HepG2 (cell line): ENCODE results near the gene TNPO3. TPM values are rescaled to one million over a fixed set of nuclear protein-coding genes. Genes with fewer than 3 reads are reported as not detected.

Experiments
- ATAC-seq: fragments of 200-7000 bp; cut with Tn5 transposase; 3 replicates; pipeline ENCODE4 v1.9.1; 2020; ENCODE audit warnings: mild to moderate bottlenecking, moderate library complexity
- BruUV-seq: library from RNA; stranded (reverse); fragments of 400-500 nt; replicated peaks from 2 replicates; lab custom pipeline; 2021; lab: Mats Ljungman, UMichigan
- CTCF ChIA-PET: fragments of 300-600 bp; formaldehyde crosslinking; extraction: SDS; loops from one replicate; lab custom pipeline; 2021; ENCODE audit warnings: low total read pairs, inconsistent platforms, low intra/inter-chr PET ratio; lab: Yijun Ruan, JAX
- POLR2A ChIA-PET: fragments of 350-600 bp; sonication (Branson Sonifier 250); formaldehyde crosslinking; loops from one replicate; lab custom pipeline; 2020; ENCODE audit warnings: antibody characterized with exemption, inconsistent platforms; lab: Yijun Ruan, JAX
- DNase-seq: peaks from one replicate; pipeline ENCODE4 v3.0.0-alpha.2; 2015; ENCODE audit warnings: low spot score
- FAIRE-seq: peaks from 3 replicates; lab custom pipeline; 2011; peaks lifted over from hg19 to GRCh38; lab: Jason Lieb, UNC
- H2AFZ ChIP-seq: one replicate; pipeline ENCODE4 v1.6.1; 2011; ENCODE audit warnings: low read length, inconsistent platforms
- H3K27ac ChIP-seq: fragments of 300-600 bp; 3 replicates; pipeline ENCODE4 v1.8.0; 2011; ENCODE audit warnings: mixed run types, mild to moderate bottlenecking, mixed read lengths, low read length, inconsistent platforms; ENCODE audit not compliant: insufficient read depth; ENCODE audit errors: extremely low read length
- H3K27me3 ChIP-seq, 2 experiments: fragments of 200-600 bp in 1 of 2; 2 replicates in 1 of 2; 3 replicates in 1 of 2; pipeline versions ENCODE4 v1.6.0 to v1.8.0; 2011; ENCODE audit warnings: low read length in 2 of 2, mild to moderate bottlenecking in 2 of 2, moderate library complexity in 2 of 2, inconsistent platforms in 1 of 2; ENCODE audit not compliant: insufficient read depth in 2 of 2, control insufficient read depth in 1 of 2
- H3K36me3 ChIP-seq, 2 experiments: fragments of 200-600 bp in 1 of 2; replicated peaks in 1 of 2; 2 replicates in 1 of 2; 3 replicates in 1 of 2; pipeline versions ENCODE4 v1.5.1 to v1.8.0; 2011; ENCODE audit warnings: low read length in 2 of 2, inconsistent platforms in 1 of 2; ENCODE audit not compliant: insufficient read depth in 2 of 2, control insufficient read depth in 1 of 2
- H3K4me1 ChIP-seq: 2 replicates; pipeline ENCODE4 v1.5.1; 2012; ENCODE audit warnings: low read length, inconsistent platforms; ENCODE audit not compliant: insufficient read depth
- H3K4me2 ChIP-seq: 2 replicates; pipeline ENCODE4 v1.6.0; 2011; ENCODE audit warnings: low read depth, low read length, inconsistent platforms
- H3K4me3 ChIP-seq, 3 experiments: fragments of 200-600 bp in 1 of 3; sonication (generic), shearing (Covaris generic) in 1 of 3; replicated peaks in 1 of 3; 2 replicates each; pipeline ENCODE4 v1.5.1; 2011 to 2016; ENCODE audit warnings: low read length in 3 of 3, inconsistent platforms in 2 of 3, low read depth in 2 of 3, mild to moderate bottlenecking in 2 of 3, control low read depth in 1 of 3, mixed read lengths in 1 of 3; ENCODE audit not compliant: insufficient read depth in 1 of 3
- H3K79me2 ChIP-seq: one replicate; pipeline ENCODE4 v1.6.1; 2011; ENCODE audit warnings: low read length, inconsistent platforms; ENCODE audit not compliant: insufficient read depth
- H3K9ac ChIP-seq: 2 replicates; pipeline ENCODE4 v1.6.0; 2011; ENCODE audit warnings: mild to moderate bottlenecking, low read depth, low read length, inconsistent platforms; ENCODE audit not compliant: insufficient read depth
- H3K9me3 ChIP-seq: 2 replicates; pipeline ENCODE4 v1.5.1; 2012; ENCODE audit warnings: mild to moderate bottlenecking, low read length
- H4K20me1 ChIP-seq: 2 replicates; pipeline ENCODE4 v1.6.0; 2011; ENCODE audit warnings: inconsistent platforms, mild to moderate bottlenecking, low read length, moderate library complexity; ENCODE audit not compliant: insufficient read depth
- FOXA3 ChIP-seq: IDR thresholded peaks from 2 replicates; pipeline ENCODE4 v1.6.1; 2016; ENCODE audit warnings: missing genetic modification reagents, missing compliant biosample characterization
- JUN ChIP-seq: sonication (generic); formaldehyde crosslinking; IDR thresholded peaks from 2 replicates; pipeline ENCODE4 v1.4.0; 2020; ENCODE audit warnings: mild to moderate bottlenecking, missing genetic modification reagents
- PHF21A ChIP-seq: sonication (generic); formaldehyde crosslinking; IDR thresholded peaks from 2 replicates; pipeline ENCODE4 v1.5.0; 2020; ENCODE audit warnings: mild to moderate bottlenecking, missing genetic modification reagents
- SP1 ChIP-seq, 2 experiments: fragments of 450-650 bp in 1 of 2; sonication (generic) in 1 of 2; formaldehyde crosslinking in 1 of 2; IDR thresholded peaks; 2 replicates each; pipeline versions ENCODE4 v1.4.0 to v1.6.1; 2016 to 2020; ENCODE audit warnings: missing genetic modification reagents in 1 of 2
- TCF12 ChIP-seq, 2 experiments: fragments of 450-650 bp in 1 of 2; sonication (generic) in 1 of 2; formaldehyde crosslinking in 1 of 2; IDR thresholded peaks; 2 replicates each; pipeline versions ENCODE4 v1.6.1 to v1.8.0; 2017 to 2022; ENCODE audit warnings: antibody characterized with exemption in 1 of 2, mild to moderate bottlenecking in 1 of 2, missing genetic modification reagents in 1 of 2, moderate library complexity in 1 of 2
- XBP1 ChIP-seq: sonication (generic); formaldehyde crosslinking; IDR thresholded peaks from 2 replicates; pipeline ENCODE4 v1.5.0; 2020; ENCODE audit warnings: missing genetic modification reagents
- ZBTB21 ChIP-seq: sonication (generic); formaldehyde crosslinking; IDR thresholded peaks from 2 replicates; pipeline ENCODE4 v1.4.0; 2020; ENCODE audit warnings: missing genetic modification reagents
- ZFP36 ChIP-seq: fragments of 150-350 bp; IDR thresholded peaks from 2 replicates; pipeline ENCODE4 v1.6.1; 2018; ENCODE audit warnings: borderline replicate concordance, low read length, low read depth; ENCODE audit not compliant: partially characterized antibody
- ZNF136 ChIP-seq: sonication (generic); formaldehyde crosslinking; IDR thresholded peaks from 2 replicates; pipeline ENCODE4 v1.8.1; 2022; ENCODE audit warnings: low read depth, mild to moderate bottlenecking, moderate library complexity, missing genetic modification reagents
- ZNF317 ChIP-seq: sonication (generic); formaldehyde crosslinking; IDR thresholded peaks from 2 replicates; pipeline ENCODE4 v1.5.0; 2020; ENCODE audit warnings: mild to moderate bottlenecking, missing genetic modification reagents
- ZNF549 ChIP-seq: sonication (generic); formaldehyde crosslinking; IDR thresholded peaks from 2 replicates; pipeline ENCODE4 v1.5.0; 2020; ENCODE audit warnings: missing genetic modification reagents
- ZNF749 ChIP-seq: sonication (generic); formaldehyde crosslinking; IDR thresholded peaks from 2 replicates; pipeline ENCODE4 v1.8.0; 2022; ENCODE audit warnings: mild to moderate bottlenecking, missing genetic modification reagents, moderate library complexity, borderline replicate concordance
- ZNF790 ChIP-seq: sonication (generic); formaldehyde crosslinking; IDR thresholded peaks from 2 replicates; pipeline ENCODE4 v1.8.0; 2022; ENCODE audit warnings: missing genetic modification reagents, mild to moderate bottlenecking, borderline replicate concordance
- ZNF883 ChIP-seq: sonication (generic); formaldehyde crosslinking; IDR thresholded peaks from 2 replicates; pipeline ENCODE4 v1.5.1; 2020; ENCODE audit warnings: mild to moderate bottlenecking, missing genetic modification reagents; ENCODE audit errors: not compliant biosample characterization
- WGBS: methylation state at CpG from one replicate; pipeline ENCODE4 v1.1.6; 2017; ENCODE audit warnings: low lambda C conversion rate; 5-methylcytosine and 5-hydroxymethylcytosine counted together
- in situ Hi-C: cut with HindIII; loops from 2 replicates; pipeline ENCODE4 v1.10.0; 2017; ENCODE audit warnings: low pct_unique_long_range_greater_than_20kb; ENCODE audit not compliant: extremely low pct_ligation_motif_present
- intact Hi-C: fragments of 100-400 bp; cut with micrococcal nuclease; formaldehyde crosslinking; loops from one replicate; pipeline ENCODE4 v1.10.0; 2022; ENCODE audit not compliant: unreplicated experiment
- polyA plus RNA-seq, 8 experiments: library from polyadenylated mRNA; depleted of rRNA in 3 of 8; stranded (reverse) in 7 of 8; unstranded in 1 of 8; fragments of >200 nt; fragmentation: Illumina TruSeq in 4 of 8; extraction: Trizol in 4 of 8; gene quantifications; 2 replicates each; pipeline versions ENCODE4 v1.2.1 to v1.2.3, GENCODE V29; 2011 to 2016; ENCODE audit warnings: low read depth in 4 of 8, missing spikeins in 1 of 8, mixed read lengths in 1 of 8; ENCODE audit not compliant: insufficient read depth in 1 of 8
- total RNA-seq, 5 experiments: library from RNA; depleted of rRNA; stranded (reverse); fragments of >200 nt; fragmentation: Illumina TruSeq; extraction: Trizol; gene quantifications; 2 replicates each; pipeline ENCODE4 v1.2.3, GENCODE V29; 2016; ENCODE audit warnings: low read depth in 1 of 5
- TF ChIP-seq, protein P1 (sequence below): sonication (generic); formaldehyde crosslinking; IDR thresholded peaks from 2 replicates; pipeline ENCODE4 v1.5.0; 2020; ENCODE audit warnings: mild to moderate bottlenecking, missing genetic modification reagents, borderline replicate concordance
- TF ChIP-seq, protein P2 (sequence below): sonication (generic); formaldehyde crosslinking; conservative IDR thresholded peaks from 2 replicates; pipeline ENCODE4 v1.4.0; 2020; ENCODE audit warnings: missing genetic modification reagents

TNPO3 gene
- total and polyA plus RNA-seq, 2 of the 13 experiments (the other 11 are each of a cell fraction or from before 2014, with no cell fraction given) = 23.8 to 44.6 TPM

DNA sequence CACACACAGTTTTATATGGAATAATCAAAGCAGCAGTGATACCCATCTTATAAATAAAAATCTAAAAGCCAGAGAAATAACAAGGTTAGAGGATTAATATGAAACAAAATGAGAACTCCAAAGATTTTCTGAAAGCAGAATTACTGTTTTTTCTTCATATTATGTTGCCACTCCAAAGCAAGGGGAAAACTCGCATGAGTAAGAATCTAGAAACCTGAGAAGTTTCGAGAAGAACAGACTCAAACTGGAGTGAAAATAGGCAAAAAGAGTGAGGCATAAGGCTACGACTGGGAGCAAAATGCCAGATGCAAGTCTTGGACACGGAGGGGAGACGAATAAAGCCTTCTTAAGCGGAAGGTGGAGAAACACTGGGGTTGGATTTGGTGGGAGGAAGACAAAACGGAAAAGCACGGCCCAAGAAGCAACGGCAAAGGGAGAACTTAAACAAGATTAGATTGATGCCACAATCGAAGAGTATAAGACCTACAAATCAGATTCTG is 923 bp downstream of the TNPO3 start:
- no peaks in the 10 kb centered on the region for H3K9me3 ChIP-seq
- H3K4me2 ChIP-seq = peak overlapping the region; percentile 92
- peak overlapping the region; percentile 100 for H3K27ac ChIP-seq
- no peak for ATAC-seq
- H3K4me3 ChIP-seq = peak overlapping the region; percentile 91 to 99 (median 94)
- CTCF ChIA-PET = no interaction called here
- peak overlapping the region; percentile 97 for H3K9ac ChIP-seq
- peak overlapping the region; percentile 3 for H2AFZ ChIP-seq
- POLR2A ChIA-PET = interaction anchor here (0.6 to 3.5 kb wide), 5 partner anchors 9 to 191 kb away, joined by 3 to 13 read pairs (median 4); partner anchors contain the start of gene AHCYL2
- BruUV-seq = no TSS peak
- TF ChIP-seq ZNF749 (CRISPR knock-in tag) (no peak), ZNF549 (CRISPR knock-in tag) (no peak), ZNF790 (CRISPR knock-in tag) (0 out of 2 replicates have a peak, but pooled peaks have one; percentile 30), ZNF136 (CRISPR knock-in tag) (0 out of 2 replicates have a peak, but pooled peaks have one; percentile 5), ZFP36 (no peak), SP1 (IDR thresholded peaks at IDR 0.05) (no peak), SP1 (CRISPR knock-in tag; IDR thresholded peaks at IDR 0.05) (no peak), XBP1 (CRISPR knock-in tag) (no peak), PHF21A (no peak), ZNF317 (no peak), TCF12 (IDR thresholded peaks at IDR 0.05) (no peak), TCF12 (CRISPR knock-in tag; IDR thresholded peaks at IDR 0.05) (no peak), FOXA3 (no peak), ZBTB21 (CRISPR knock-in tag) (no peak), ZNF883 (no peak), JUN (CRISPR knock-in tag) (no peak)
- TF ChIP-seq, protein P1, sequence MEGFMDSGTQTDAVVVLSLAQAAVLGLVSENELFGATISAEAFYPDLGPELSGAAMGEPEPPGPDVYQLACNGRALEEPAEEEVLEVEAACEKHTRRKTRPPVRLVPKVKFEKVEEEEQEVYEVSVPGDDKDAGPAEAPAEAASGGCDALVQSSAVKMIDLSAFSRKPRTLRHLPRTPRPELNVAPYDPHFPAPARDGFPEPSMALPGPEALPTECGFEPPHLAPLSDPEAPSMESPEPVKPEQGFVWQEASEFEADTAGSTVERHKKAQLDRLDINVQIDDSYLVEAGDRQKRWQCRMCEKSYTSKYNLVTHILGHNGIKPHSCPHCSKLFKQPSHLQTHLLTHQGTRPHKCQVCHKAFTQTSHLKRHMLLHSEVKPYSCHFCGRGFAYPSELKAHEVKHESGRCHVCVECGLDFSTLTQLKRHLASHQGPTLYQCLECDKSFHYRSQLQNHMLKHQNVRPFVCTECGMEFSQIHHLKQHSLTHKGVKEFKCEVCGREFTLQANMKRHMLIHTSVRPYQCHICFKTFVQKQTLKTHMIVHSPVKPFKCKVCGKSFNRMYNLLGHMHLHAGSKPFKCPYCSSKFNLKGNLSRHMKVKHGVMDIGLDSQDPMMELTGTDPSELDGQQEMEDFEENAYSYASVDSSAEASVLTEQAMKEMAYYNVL (CRISPR knock-in tag) = no peak
- TF ChIP-seq, protein P2, sequence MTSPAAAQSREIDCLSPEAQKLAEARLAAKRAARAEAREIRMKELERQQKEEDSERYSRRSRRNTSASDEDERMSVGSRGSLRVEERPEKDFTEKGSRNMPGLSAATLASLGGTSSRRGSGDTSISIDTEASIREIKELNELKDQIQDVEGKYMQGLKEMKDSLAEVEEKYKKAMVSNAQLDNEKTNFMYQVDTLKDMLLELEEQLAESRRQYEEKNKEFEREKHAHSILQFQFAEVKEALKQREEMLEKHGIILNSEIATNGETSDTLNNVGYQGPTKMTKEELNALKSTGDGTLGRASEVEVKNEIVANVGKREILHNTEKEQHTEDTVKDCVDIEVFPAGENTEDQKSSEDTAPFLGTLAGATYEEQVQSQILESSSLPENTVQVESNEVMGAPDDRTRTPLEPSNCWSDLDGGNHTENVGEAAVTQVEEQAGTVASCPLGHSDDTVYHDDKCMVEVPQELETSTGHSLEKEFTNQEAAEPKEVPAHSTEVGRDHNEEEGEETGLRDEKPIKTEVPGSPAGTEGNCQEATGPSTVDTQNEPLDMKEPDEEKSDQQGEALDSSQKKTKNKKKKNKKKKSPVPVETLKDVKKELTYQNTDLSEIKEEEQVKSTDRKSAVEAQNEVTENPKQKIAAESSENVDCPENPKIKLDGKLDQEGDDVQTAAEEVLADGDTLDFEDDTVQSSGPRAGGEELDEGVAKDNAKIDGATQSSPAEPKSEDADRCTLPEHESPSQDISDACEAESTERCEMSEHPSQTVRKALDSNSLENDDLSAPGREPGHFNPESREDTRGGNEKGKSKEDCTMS (CRISPR knock-in tag) = no peak
- FAIRE-seq = no peak
- no peak for DNase-seq
- peaks cover 53% of the 10 kb centered on the region for H3K79me2 ChIP-seq
- under 1% methylated on average over 10 of the region's 10 CpGs for WGBS
- no peaks in the 10 kb centered on the region; a peak in 1 of 5 replicates for H3K27me3 ChIP-seq
- H3K4me1 ChIP-seq = peaks cover 47% of the 10 kb centered on the region
- 0 out of 2 replicates have a peak, but pooled peaks cover 5% of the 10 kb centered on the region for H4K20me1 ChIP-seq
- H3K36me3 ChIP-seq = peaks cover 0 to 3% of the 10 kb centered on the region in 2 experiments; a peak in 2 of 5 replicates
- in situ Hi-C loops (no loop called here), intact Hi-C loops (no loop called here)
